SU-DHL-6 (cell line): ENCODE measurements around the gene CRB2.

Experiments
- EZH2phosphoT487 ChIP-seq: fragments of 200-600 bp; sonication (generic), shearing (Covaris generic); conservative IDR thresholded peaks from 2 replicates; pipeline ENCODE4 v1.6.1; 2018; ENCODE audit warnings: mild to moderate bottlenecking, antibody characterized with exemption, low read length, moderate library complexity, mixed read lengths
- TF ChIP-seq, protein P1 (sequence below): fragments of 200-600 bp; sonication (generic); IDR thresholded peaks from one replicate; pipeline ENCODE4 v1.5.1; 2017; ENCODE audit warnings: antibody characterized with exemption, mild to moderate bottlenecking, low read length, moderate library complexity; ENCODE audit not compliant: insufficient read depth, poor library complexity, severe bottlenecking

DNA sequence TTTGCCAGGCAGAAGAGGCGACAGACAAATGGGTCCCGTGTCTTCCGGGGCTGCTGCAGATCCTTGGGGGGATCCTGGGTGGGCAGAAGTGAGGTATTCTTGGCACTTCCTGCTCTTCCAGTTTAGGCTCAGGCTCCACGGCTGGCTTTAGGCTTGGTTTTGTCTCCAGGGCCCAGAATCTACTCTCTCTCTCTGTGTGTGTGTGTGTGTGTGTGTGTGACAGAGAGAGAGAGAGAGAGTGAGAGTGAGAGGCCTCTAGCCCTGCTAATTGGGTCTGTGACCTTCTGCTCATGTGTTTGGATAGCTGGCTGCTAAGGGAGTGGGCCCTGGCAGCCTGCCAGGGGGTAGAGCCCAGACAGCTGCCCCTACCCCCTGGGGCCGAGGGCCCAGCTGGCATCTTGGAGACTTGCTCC, 39.3 kb downstream of the CRB2 start:
- TF ChIP-seq, protein P1, sequence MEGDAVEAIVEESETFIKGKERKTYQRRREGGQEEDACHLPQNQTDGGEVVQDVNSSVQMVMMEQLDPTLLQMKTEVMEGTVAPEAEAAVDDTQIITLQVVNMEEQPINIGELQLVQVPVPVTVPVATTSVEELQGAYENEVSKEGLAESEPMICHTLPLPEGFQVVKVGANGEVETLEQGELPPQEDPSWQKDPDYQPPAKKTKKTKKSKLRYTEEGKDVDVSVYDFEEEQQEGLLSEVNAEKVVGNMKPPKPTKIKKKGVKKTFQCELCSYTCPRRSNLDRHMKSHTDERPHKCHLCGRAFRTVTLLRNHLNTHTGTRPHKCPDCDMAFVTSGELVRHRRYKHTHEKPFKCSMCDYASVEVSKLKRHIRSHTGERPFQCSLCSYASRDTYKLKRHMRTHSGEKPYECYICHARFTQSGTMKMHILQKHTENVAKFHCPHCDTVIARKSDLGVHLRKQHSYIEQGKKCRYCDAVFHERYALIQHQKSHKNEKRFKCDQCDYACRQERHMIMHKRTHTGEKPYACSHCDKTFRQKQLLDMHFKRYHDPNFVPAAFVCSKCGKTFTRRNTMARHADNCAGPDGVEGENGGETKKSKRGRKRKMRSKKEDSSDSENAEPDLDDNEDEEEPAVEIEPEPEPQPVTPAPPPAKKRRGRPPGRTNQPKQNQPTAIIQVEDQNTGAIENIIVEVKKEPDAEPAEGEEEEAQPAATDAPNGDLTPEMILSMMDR, result no peak
- TF ChIP-seq EZH2phosphoT487, result no peak
